Stimulated activated effector memory CD8-positive, alpha-beta T cell treated with anti-CD3 and anti-CD28 coated beads, Interleukin-12 subunit alpha, Interleukin-12 subunit beta, amount 100 ng/mL, for 72 hours (primary cell): Measurements from ENCODE around the gene TTLL4.

Experiments
- ATAC-seq: fragments of 150-1000 bp; cut with Tn5 transposase; 2 replicates; pipeline ENCODE4 v1.10.0; 2021
- DNase-seq, 2 donors: peaks; one replicate each; pipeline ENCODE4 v3.0.0; 2021 to 2022; ENCODE audit warnings: low spot score in 2 of 2
- H3K27ac Mint-ChIP-seq: one replicate; pipeline ENCODE4 v1.8.0; 2022; ENCODE audit warnings: mild to moderate bottlenecking, mixed read lengths
- H3K36me3 Mint-ChIP-seq: one replicate; pipeline ENCODE4 v1.8.0; 2022; ENCODE audit warnings: mild to moderate bottlenecking, mixed read lengths
- H3K4me1 Mint-ChIP-seq: one replicate; pipeline ENCODE4 v1.8.0; 2022; ENCODE audit warnings: mixed read lengths
- H3K4me3 Mint-ChIP-seq: one replicate; pipeline ENCODE4 v1.8.0; 2022; ENCODE audit warnings: mild to moderate bottlenecking, mixed read lengths
- H3K9me3 Mint-ChIP-seq: one replicate; pipeline ENCODE4 v1.8.0; 2022; ENCODE audit warnings: mixed read lengths

The TTLL4 gene

GRCh38 chr2:218780851-218781690, 70.4 kb downstream of the TTLL4 start:
- peaks cover 7% of the 10 kb centered on the region for H3K9me3 Mint-ChIP-seq
- peak overlapping the region; percentile 9 for H3K4me3 Mint-ChIP-seq
- ATAC-seq, result no peak
- DNase-seq, result no peak
- H3K4me1 Mint-ChIP-seq, result peaks cover 6% of the 10 kb centered on the region
- H3K36me3 Mint-ChIP-seq, result no peaks in the 10 kb centered on the region
- no peak overlapping the region for H3K27ac Mint-ChIP-seq

GRCh38 chr2:218781691-218782527, 71.3 kb downstream of the TTLL4 start, which contains the start of gene CYP27A1:
CYP27A1 (plus strand) TSS chr2:218782147; CDS start chr2:218782183, 36 bp downstream.
- no peaks in the 10 kb centered on the region for H3K36me3 Mint-ChIP-seq
- H3K9me3 Mint-ChIP-seq, result peaks cover 4% of the 10 kb centered on the region
- ATAC-seq, result no peak
- no peak within 1 kb of the TSS for H3K27ac Mint-ChIP-seq
- peaks cover 6% of the 10 kb centered on the region for H3K4me1 Mint-ChIP-seq
- peak within 1 kb of the TSS; percentile 9 for H3K4me3 Mint-ChIP-seq
- no peak for DNase-seq

- no peak for DNase-seq
- H3K4me3 Mint-ChIP-seq, result no peak overlapping the region
These were observed 71.9 kb downstream of the TTLL4 start for GRCh38 chr2:218782528-218782844.

DNA sequence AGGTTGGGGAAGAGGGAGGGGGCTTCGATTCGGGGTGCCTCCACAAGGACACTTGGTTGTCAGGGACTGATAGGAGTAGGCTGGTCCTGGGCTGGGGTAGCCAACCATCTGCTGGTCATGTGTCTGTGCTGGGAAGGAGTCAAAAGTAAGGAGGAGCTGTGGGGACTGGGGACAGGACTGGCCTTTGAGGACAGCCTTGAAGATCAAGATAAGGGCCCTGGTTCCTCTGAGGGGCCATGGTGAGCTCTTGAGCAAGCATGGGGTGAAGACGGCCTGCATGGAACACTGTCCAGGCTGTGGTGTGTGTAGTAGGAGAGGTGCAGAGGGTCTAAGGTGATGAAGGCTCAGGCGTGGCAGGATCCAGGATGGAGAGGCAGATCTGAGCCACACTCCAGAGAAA, 73.1 kb downstream of the TTLL4 start:
- ATAC-seq, result peak; percentile 31
- Mint-ChIP-seq H3K4me3 (no peak overlapping the region), H3K36me3 (no peaks in the 10 kb centered on the region), H3K9me3 (no peaks in the 10 kb centered on the region), H3K27ac (no peak overlapping the region), H3K4me1 (peaks cover 6% of the 10 kb centered on the region)
- no peak for DNase-seq

More at GRCh38 chr2:218782528-218782844, 71.9 kb downstream of the TTLL4 start:
- Mint-ChIP-seq H3K9me3 (no peaks in the 10 kb centered on the region), H3K36me3 (no peaks in the 10 kb centered on the region), H3K4me1 (peaks cover 6% of the 10 kb centered on the region), H3K27ac (no peak overlapping the region)
- no peak for ATAC-seq

DNA sequence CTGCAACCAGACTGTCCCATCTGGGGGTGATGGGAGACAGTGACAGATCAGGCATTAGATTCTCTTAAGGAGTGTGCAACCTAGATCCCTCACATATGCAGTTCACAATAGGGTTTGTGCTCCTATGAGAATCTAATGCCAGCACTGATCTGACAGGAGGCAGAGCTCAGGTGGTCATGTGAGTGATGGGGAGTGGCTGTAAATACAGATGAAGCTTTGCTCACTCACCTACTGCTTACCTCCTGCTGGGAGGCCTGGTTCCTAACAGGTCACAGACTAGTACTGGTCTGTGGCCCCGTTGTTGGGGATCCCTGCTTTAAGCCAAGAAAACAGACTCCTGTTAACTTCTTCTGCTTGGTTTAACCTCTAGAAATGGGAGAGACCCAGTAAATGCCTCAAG, 74.5 kb downstream of the TTLL4 start:
- ATAC-seq, result no peak

DNA sequence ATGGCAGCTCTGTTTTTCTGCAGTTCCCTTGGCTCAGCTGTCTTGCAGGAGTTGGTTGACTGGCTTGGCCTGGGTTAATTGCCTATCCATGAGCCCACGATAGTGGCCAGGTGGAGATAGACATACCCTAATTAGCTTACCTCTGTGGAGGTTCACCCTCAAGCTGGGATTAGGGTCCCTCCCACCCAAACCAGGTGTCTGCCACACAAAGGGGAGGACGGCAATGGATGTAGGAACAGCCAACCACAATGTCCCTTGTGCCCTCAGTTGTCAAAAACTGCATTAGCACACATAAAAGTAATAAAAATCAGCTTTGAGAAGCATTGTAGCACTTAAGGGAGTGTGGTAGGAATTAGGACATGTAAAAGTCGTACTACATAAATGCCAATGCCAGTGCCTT, 75.5 kb downstream of the TTLL4 start:
- no peaks in the 10 kb centered on the region for H3K9me3 Mint-ChIP-seq
- no peak overlapping the region for H3K4me3 Mint-ChIP-seq
- no peaks in the 10 kb centered on the region for H3K36me3 Mint-ChIP-seq
- peaks cover 6% of the 10 kb centered on the region for H3K4me1 Mint-ChIP-seq
- DNase-seq (no peak), ATAC-seq (no peak)
- no peak overlapping the region for H3K27ac Mint-ChIP-seq

More for the DNA sequence above, 74.5 kb downstream of the TTLL4 start:
- no peak for DNase-seq
- Mint-ChIP-seq H3K27ac (no peak overlapping the region), H3K4me1 (peaks cover 6% of the 10 kb centered on the region), H3K9me3 (no peaks in the 10 kb centered on the region), H3K36me3 (no peaks in the 10 kb centered on the region), H3K4me3 (no peak overlapping the region)

GRCh38 chr2:218788529-218789255, 78.1 kb downstream of the TTLL4 start:
- DNase-seq, result no peak
- Mint-ChIP-seq H3K27ac (no peak overlapping the region), H3K9me3 (no peaks in the 10 kb centered on the region), H3K36me3 (no peaks in the 10 kb centered on the region), H3K4me1 (no peaks in the 10 kb centered on the region), H3K4me3 (no peak overlapping the region)
- ATAC-seq, result no peak

DNA sequence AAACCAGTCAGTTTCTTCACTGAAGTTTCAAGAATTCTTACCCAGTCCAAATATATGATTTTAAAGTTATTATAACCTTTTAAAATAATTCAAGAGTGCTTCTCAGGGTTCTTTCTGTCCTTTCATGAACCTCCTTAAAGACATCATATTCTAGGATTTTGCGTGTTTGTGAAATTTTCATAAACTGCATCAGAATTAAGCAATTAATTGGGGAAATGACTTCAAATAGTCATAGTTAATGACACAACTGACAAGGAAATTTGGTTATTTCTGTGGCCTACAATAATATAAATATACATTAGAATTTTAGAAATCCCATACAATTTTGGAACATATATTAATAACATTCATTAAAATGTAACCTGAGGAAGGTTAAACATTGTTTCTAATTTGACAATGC, 81.8 kb downstream of the TTLL4 start:
- H3K27ac Mint-ChIP-seq, result no peak overlapping the region
- DNase-seq, result no peak
- H3K36me3 Mint-ChIP-seq, result no peaks in the 10 kb centered on the region
- no peak for ATAC-seq
- H3K4me1 Mint-ChIP-seq, result no peaks in the 10 kb centered on the region
- no peaks in the 10 kb centered on the region for H3K9me3 Mint-ChIP-seq
- H3K4me3 Mint-ChIP-seq, result no peak overlapping the region

DNA sequence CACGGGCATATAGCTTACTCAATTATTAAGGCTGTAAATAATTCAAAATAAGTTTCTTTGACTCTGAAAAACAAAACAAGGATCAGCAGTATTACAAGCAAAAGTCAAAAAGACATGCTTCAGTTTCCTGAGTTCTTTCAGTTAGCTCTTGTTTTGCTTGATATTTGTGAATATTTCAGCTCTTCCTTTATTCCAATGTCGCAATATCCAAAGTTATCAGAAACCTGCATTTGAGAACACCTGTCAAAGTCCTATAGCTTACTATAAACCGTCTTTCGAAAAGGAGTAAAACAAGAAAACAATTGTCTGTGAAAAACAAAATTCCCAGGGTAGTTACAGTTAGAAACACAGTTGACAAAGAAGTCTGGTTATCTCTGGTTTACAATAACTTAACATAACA, 86.1 kb downstream of the TTLL4 start:
- Mint-ChIP-seq H3K27ac (no peak overlapping the region), H3K36me3 (no peaks in the 10 kb centered on the region), H3K9me3 (no peaks in the 10 kb centered on the region), H3K4me1 (no peaks in the 10 kb centered on the region), H3K4me3 (no peak overlapping the region)
- DNase-seq (no peak), ATAC-seq (no peak)

DNA sequence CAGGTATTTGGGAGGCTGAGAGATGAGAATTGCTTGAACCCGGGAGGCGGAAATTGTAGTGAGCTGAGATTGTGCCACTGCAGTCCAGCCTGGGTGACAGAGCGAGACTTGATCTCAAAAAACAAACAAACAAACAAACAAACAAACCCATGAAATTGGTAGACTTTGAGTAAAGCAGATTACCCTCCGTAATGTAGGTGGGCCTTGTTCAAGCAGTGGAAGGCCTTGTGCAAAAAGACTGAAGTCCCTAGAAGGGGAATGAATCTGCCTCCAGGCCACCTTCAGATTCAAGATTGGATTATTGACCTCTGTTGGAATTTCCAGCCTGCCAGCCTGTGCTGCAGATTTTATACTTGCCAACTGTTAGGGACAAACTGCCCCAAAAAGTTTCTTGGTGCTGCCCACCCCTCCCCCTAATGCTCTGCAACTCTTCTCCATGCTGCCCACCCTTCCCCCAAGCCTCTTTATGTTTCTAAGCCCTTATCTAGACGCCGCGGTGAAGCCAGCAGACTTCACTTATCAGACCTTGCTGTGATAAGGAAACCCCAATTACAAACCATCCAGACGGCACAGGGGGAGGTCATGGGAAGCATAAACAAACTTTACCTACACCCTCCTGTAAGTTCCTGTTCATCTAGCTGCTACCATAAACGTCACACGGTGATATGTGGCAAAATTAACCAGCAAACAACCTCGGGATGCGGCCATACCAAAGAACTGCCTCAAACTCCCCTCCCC, 88.3 kb downstream of the TTLL4 start:
- DNase-seq (no peak), ATAC-seq (no peak)
- no peak overlapping the region for H3K27ac Mint-ChIP-seq
- H3K4me3 Mint-ChIP-seq, result no peak overlapping the region
- H3K4me1 Mint-ChIP-seq, result no peaks in the 10 kb centered on the region
- no peaks in the 10 kb centered on the region for H3K9me3 Mint-ChIP-seq
- no peaks in the 10 kb centered on the region for H3K36me3 Mint-ChIP-seq

DNA sequence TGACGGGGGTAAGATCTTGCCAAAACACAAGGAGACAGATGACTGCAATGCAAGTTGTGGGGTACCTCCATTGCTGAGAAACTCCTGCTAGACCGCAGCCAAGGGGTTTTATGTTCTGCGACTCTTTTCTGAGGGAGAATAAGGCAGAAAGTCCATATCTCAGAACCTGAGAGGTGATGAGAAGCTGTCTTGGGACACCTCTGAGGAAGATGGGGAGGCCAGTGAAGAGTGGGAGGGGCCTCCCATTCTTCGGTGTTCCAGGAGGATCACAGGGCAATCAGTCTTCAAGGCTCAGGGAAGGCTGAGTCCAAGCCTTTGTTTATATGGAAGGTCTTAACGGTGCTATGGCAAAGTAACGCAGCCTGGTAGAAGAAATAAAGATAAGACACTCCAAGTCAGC, 89.4 kb downstream of the TTLL4 start:
- Mint-ChIP-seq H3K27ac (no peak overlapping the region), H3K4me3 (no peak overlapping the region), H3K9me3 (no peaks in the 10 kb centered on the region), H3K4me1 (no peaks in the 10 kb centered on the region), H3K36me3 (no peaks in the 10 kb centered on the region)
- DNase-seq, result no peak
- ATAC-seq, result no peak

- no peaks in the 10 kb centered on the region for H3K36me3 Mint-ChIP-seq
- peaks cover 2% of the 10 kb centered on the region for H3K9me3 Mint-ChIP-seq
- no peak for ATAC-seq
- H3K27ac Mint-ChIP-seq, result no peak overlapping the region
- no peak for DNase-seq
- H3K4me1 Mint-ChIP-seq, result no peaks in the 10 kb centered on the region
- no peak overlapping the region for H3K4me3 Mint-ChIP-seq
These were observed 91.9 kb downstream of the TTLL4 start for GRCh38 chr2:218802386-218802994.

GRCh38 chr2:218804817-218805216, 94.2 kb downstream of the TTLL4 start:
- no peaks in the 10 kb centered on the region for H3K4me1 Mint-ChIP-seq
- no peak overlapping the region for H3K4me3 Mint-ChIP-seq
- H3K36me3 Mint-ChIP-seq, result no peaks in the 10 kb centered on the region
- peaks cover 2% of the 10 kb centered on the region for H3K9me3 Mint-ChIP-seq
- ATAC-seq, result no peak
- H3K27ac Mint-ChIP-seq, result no peak overlapping the region
- no peak for DNase-seq
